GM21576 (cell line): Measurements from ENCODE around the gene KLRC2.
"Not testable (repeated sequence)": the region's sequence is repeated elsewhere in the genome, so short reads cannot be mapped to it uniquely, and the experiment has no call there.

Experiments
- ATAC-seq: cut with Tn5 transposase; IDR thresholded peaks from one replicate; pipeline ENCODE4 v1.9.1; 2021; ENCODE audit warnings: mild to moderate bottlenecking, moderate library complexity; ENCODE audit not compliant: unreplicated experiment

Gene KLRC2

GRCh38 chr12:10435816-10436215, at the start of gene KLRC2:
KLRC2 (minus strand) TSS chr12:10436010; CDS start chr12:10435986, 24 bp downstream.
- ATAC-seq, result not testable (repeated sequence)

GRCh38 chr12:10481901-10482300, 46.1 kb upstream of the KLRC2 start:
- ATAC-seq, result not testable (repeated sequence)

GRCh38 chr12:10472808-10473207, 37.0 kb upstream of the KLRC2 start:
- ATAC-seq, result not testable (repeated sequence)

- no peak for ATAC-seq
Measured at GRCh38 chr12:10469701-10470100, 33.9 kb upstream of the KLRC2 start.

- no peak for ATAC-seq
Measured at GRCh38 chr12:10466311-10466710, 30.5 kb upstream of the KLRC2 start.

GRCh38 chr12:10457760-10458159, 21.9 kb upstream of the KLRC2 start:
- no peak for ATAC-seq

GRCh38 chr12:10456856-10457255, 21.0 kb upstream of the KLRC2 start:
- no peak for ATAC-seq

GRCh38 chr12:10455766-10456165, 20.0 kb upstream of the KLRC2 start:
- no peak for ATAC-seq

- ATAC-seq, result no peak
Measured at GRCh38 chr12:10454531-10454930, 18.7 kb upstream of the KLRC2 start.

GRCh38 chr12:10453156-10453555, 17.3 kb upstream of the KLRC2 start, which contains the start of gene KLRC1:
KLRC1 (minus strand) TSS chr12:10453377; CDS start chr12:10451156, 2,221 bp downstream.
- ATAC-seq, result no peak

- ATAC-seq, result no peak
Measured at GRCh38 chr12:10448236-10448635, 12.4 kb upstream of the KLRC2 start.

GRCh38 chr12:10446052-10446451, 10.2 kb upstream of the KLRC2 start:
- not testable (repeated sequence) for ATAC-seq

GRCh38 chr12:10441144-10441543, 5.3 kb upstream of the KLRC2 start:
- not testable (repeated sequence) for ATAC-seq

GRCh38 chr12:10439608-10440274, 3.9 kb upstream of the KLRC2 start:
- not testable (repeated sequence) for ATAC-seq

GRCh38 chr12:10437601-10438000, 1.8 kb upstream of the KLRC2 start:
- not testable (repeated sequence) for ATAC-seq

GRCh38 chr12:10430623-10431022, 5.2 kb downstream of the KLRC2 start:
- ATAC-seq, result not testable (repeated sequence)

- not testable (repeated sequence) for ATAC-seq
Measured at GRCh38 chr12:10425938-10426337, 9.9 kb downstream of the KLRC2 start.

GRCh38 chr12:10424260-10424899, 11.4 kb downstream of the KLRC2 start:
- not testable (repeated sequence) for ATAC-seq

- ATAC-seq, result not testable (repeated sequence)
Measured at GRCh38 chr12:10422159-10422558, 13.7 kb downstream of the KLRC2 start.

- ATAC-seq, result not testable (repeated sequence)
Measured at GRCh38 chr12:10420334-10420733, 15.5 kb downstream of the KLRC2 start, which contains the start of gene KLRC3. KLRC3 (minus strand) TSS chr12:10420595; CDS start chr12:10420550, 45 bp downstream.

- ATAC-seq, result no peak
Measured at GRCh38 chr12:10409392-10409791, 26.4 kb downstream of the KLRC2 start, which contains the start of gene KLRC4. KLRC4 (minus strand) TSS chr12:10409757; CDS start chr12:10409575, 182 bp downstream.

- no peak for ATAC-seq
Measured at GRCh38 chr12:10408842-10409241, 27.0 kb downstream of the KLRC2 start.
